ENCODE results near the gene TMTC2.

GRCh38 chr12:83044736-83045135 is 358.0 kb downstream of the TMTC2 start:
- TF ChIP-seq ZNF207 (IDR thresholded peaks at IDR 0.05; ENCODE audit: borderline replicate concordance): no peak
- TF ChIP-seq NFYB (IDR thresholded peaks at IDR 0.05; ENCODE audit: insufficient read depth, low read depth, low read length): no peak
- TF ChIP-seq GABPA (IDR thresholded peaks at IDR 0.05; ENCODE audit: low read depth): no peak
- no peak for TF ChIP-seq RB1 (IDR thresholded peaks at IDR 0.05; ENCODE audit: borderline replicate concordance)
- no peak for TF ChIP-seq PAX8 (IDR thresholded peaks at IDR 0.05)
- no peak for TF ChIP-seq MXI1 (IDR thresholded peaks at IDR 0.05; ENCODE audit: low read depth, low read length)
- TF ChIP-seq PKNOX1 (IDR thresholded peaks at IDR 0.05): no peak
- no peak for TF ChIP-seq MYC (IDR thresholded peaks at IDR 0.05; ENCODE audit: insufficient read depth, insufficient read length, insufficient replicate concordance, low read length, severe bottlenecking)
- no peak for TF ChIP-seq JUNB (IDR thresholded peaks at IDR 0.05)
- no peak for TF ChIP-seq CTCF (IDR thresholded peaks at IDR 0.05 in 2 of 3, conservative IDR thresholded peaks at IDR 0.05 in 1 of 3; ENCODE audit: control insufficient read depth in 2 of 3, extremely low read depth in 1 of 3, insufficient read depth in 1 of 3, low read depth in 3 of 3, low read length in 3 of 3)
- TF ChIP-seq JUND (IDR thresholded peaks at IDR 0.05; ENCODE audit: low read depth, low read length): no peak

Data from GM12878 (cell line).